GM21423 (cell line): ENCODE data around the gene MKRN1.
"Not testable (repeated sequence)": the region's sequence is repeated elsewhere in the genome, so short reads cannot be mapped to it uniquely, and the experiment has no call there.

ENCODE experiments used
- ATAC-seq: cut with Tn5 transposase; IDR thresholded peaks from one replicate; pipeline ENCODE4 v1.9.1; 2021; ENCODE audit warnings: mild to moderate bottlenecking, moderate library complexity; ENCODE audit not compliant: unreplicated experiment

The MKRN1 gene

DNA sequence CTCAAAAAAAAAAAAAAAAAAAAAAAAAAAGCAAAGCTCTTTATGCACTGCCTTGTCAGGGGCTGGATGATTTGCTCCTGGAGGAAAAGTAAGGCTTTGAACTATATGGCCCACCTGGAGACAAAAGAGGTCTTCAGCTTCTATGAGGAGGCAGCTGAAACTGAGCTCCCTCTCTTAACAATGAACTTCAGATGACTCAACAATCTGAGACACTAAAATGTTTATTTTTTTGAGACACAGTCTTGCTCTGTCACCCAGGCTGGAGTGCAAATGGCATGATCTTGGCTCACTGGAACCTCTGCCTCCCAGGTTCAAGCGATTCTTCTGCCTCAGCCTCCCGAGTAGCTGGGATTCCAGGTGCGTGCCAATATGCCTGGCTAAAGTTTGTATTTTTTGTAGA lies 38.7 kb downstream of the MKRN1 start:
- ATAC-seq, result no peak

DNA sequence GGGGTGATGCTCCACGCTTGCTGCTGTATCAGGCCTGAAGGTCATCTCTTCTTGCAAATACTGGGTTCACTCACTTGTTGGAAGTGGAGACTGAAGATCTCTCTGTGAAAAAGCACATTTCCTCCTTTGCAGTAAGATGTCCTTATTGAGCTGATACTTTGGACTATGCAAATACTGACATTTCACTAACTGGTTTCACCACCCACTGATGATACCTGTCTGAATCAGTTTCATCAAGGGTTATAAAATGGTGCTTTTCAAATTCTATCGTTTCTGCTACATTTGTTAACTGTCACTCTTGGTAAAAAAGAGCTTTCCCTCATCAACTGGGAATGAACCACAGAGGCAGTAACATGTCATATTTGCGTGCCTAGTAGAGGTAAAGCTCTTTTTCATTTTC lies 39.9 kb downstream of the MKRN1 start:
- no peak for ATAC-seq

DNA sequence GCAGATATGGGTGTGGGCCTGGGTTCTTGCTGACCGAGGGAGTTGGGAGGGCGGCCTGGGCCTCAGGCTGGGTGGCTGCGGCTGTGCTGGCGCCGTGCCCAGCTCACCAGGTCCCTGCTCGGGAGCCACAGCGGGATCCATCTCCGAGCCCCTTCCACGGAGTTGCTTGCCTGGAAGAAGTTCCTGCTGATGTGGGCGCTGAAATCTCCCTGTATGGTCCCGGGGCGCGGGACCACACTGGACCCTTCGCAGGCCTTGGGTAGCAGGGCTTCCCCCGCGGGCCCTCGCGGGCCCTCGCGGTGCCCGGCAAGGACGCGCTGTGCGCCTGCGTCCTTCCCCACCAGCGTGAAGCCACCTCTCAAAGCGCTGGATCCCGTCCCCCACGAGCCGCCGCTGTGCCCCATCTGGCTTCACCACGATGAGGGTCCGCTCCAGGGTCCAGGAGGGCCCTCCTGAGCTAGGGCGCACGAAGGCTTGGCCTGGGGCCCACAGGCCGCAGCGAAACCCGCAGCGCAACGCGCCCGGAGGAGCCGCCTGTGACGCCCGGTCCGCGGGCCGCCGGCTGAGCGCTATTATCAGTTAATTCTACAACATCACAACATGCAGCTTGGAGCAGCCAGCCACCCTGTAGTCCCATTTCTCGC lies 43.9 kb downstream of the MKRN1 start:
- no peak for ATAC-seq

DNA sequence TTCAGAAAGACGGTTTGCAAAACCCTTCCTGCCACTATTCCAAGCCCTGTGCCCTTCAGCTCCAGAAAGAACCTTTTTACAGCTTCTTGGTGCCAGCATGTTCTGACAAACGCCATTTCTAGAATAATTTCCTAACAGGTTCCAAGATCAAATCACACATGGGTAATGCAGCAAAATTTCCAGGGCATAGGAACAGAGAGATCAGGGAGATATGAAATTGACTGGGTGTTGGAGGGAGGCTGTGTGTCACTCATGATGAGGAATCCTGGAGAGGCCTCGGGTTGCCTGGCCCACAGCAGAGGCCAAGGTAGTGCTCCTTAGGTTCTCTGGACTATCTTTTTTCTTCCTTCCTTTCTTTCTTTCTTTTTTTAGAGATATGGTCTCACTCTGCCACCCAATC lies 45.9 kb downstream of the MKRN1 start:
- ATAC-seq, result no peak

DNA sequence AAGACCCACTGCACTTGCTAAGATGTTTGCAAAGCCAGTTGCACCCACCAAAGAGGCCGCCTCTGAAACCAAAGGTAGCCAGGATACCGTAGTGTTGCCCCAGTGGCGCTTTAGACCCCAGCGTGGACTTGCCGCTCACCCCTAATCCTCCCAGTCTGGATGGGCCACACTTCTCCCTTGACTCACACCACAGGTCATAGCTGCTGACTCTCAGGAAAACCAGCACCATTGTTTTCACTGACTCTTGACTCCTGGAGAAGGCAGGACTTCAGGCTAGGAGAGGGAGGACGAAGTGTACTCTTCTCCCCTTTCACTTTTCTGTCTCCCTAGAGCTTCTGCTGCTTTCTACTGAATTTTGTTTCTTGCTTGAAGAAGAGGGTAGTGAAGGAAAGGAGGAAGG lies 53.2 kb downstream of the MKRN1 start:
- ATAC-seq, result no peak

DNA sequence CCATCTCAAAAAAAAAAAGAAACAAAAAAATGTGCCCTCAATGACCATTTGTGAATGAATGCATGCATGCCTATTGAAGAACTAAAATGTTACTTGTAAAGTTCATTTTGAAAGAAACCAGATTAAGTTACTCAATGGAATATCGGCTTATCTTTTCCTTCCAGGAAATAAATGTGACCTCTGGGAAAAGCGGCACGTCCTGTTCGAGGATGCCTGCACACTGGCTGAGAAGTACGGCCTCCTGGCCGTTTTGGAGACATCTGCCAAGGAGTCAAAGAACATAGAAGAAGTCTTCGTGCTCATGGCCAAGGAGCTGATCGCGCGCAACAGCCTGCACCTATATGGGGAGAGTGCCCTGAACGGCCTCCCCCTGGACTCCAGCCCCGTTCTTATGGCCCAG lies 53.6 kb downstream of the MKRN1 start:
- ATAC-seq, result no peak

DNA sequence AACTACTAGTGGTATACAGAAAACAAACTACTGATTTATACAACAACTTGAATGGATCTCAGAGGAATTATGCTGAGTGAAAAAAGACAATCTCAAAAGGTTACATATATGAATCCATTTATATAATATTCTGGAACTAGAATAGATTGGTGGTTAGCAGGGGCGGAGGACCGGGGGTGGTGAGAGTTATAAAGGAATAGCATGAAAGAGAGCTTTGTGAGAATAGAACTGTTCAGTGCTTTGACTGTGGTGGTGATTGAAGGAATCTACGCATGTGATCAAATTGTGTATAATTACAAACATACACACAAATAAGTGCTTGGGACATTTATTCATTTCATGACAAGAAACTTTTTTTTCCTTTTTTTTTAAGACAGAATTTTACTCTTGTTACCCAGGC lies 55.8 kb downstream of the MKRN1 start:
- no peak for ATAC-seq

DNA sequence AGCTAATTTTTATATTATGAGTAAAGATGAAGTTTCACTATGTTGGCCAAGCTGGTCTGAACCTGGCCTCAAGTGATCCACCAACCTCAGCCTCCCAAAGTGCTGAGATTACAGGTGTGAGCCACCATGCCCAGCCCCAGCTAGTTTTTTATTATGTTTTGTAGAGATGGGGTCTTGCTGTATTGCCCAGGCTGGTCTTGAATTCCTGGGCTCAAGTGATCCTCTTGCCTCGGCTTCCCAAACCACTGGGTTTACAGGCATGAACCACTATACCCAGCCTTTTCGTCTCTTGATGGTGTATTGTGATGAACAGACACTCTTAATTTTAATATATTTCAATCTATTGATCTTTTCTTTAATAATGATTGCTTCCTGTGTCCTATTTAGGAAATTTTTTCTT lies 57.8 kb downstream of the MKRN1 start:
- no peak for ATAC-seq

DNA sequence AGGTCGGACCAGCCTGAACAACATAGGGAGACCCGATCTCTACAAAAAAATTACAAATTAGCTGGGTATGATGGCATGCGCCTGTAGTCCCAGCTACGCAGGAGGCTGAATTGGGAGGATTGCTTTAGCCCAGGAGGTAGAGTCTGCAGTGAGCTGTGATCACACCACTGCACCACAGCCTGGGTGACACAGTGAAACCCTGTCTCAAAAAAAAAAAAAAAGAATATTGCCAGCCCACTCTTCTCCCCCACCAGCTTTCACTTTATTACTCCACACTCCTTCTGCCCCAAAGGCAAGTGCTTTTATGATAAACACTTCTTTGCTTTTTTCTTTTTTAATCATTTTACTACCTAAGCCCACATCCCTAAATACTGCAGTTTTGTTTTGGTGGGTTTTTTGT lies 60.7 kb downstream of the MKRN1 start:
- ATAC-seq, result no peak

DNA sequence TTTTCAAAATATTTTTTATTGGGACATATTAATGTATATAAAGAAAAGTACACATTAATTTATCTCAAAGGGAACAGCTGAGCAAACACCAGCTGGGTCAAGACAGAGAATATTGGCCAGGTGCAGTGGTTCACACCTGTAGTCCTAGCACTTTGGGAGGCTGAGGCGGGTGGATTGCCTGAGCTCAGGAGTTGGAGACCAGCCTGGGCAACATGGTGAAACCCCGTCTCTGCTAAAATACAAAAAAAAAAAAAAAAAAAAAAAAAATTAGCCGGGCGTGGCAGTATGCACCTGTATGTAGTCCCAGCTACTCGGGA lies 61.2 kb downstream of the MKRN1 start:
- ATAC-seq, result not testable (repeated sequence)

DNA sequence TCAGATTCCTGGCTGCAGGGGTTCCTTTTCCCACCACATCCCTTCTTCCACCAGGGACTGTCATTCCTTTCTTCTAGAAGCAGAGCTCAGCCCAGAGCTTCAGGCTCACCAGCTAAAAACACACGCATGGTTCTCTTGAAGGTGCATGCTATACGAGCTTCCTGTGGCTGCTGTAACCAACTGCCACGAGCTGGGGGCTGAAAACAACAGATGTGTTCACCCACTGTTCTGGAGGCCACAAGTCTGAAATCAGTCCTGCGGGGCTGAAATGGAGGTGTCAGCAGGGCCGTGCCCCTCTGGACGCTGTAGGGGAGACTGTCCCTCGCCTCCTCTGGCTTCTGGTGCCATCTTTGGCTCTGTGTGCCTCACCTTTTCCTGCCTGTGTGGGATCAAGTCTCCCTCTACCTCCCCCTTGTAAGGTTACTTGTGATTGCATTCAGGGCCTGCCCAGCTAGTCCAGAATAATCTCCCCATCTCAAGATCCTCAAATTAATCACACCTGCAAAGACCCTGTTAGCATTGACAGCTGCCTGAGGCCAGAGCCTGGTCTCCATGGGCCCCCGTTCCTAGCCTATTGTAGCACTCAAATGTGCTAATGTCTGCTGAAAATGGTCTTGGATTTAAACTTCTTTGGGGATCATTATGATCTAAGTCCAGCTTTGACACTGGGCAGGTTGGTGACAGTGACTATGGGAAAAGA lies 61.7 kb downstream of the MKRN1 start:
- no peak for ATAC-seq

DNA sequence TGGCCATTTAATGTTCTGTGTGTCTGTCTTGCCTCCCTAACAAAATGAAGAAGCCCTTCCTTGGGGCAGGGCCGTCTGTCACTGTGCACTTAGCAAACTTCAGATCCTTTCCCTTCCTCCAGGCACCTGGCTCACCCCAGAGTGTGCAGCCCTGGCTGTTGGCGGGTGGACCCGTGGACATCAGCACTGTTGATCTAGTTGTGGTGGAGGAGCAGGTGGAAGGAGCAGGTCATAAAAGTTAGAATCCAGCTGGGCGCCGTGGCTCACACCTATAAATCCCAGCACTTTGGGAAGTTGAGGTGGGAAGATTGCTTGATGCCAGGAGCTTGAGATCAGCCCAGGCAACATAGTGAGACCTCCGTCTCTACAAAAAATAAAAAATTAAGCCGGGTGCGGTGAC lies 62.7 kb downstream of the MKRN1 start:
- no peak for ATAC-seq

DNA sequence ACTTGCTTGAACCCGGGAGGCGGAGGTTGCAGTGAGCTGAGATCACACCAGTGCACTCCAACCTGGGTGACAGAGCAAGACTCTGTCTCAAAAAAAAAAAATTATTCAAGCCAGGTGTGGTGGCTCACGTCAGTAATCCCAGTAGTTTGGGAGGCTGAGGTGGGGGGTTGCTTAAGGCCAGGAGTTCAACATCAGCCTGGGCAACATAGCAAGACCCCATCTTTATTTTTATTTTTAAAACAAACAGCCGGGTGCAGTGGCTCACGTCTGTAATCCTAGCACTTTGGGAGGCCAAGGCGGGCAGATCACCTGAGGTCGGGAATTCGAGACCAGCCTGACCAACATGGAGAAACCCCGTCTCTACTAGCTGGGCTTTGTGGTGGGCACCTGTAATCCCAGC lies 63.5 kb downstream of the MKRN1 start:
- not testable (repeated sequence) for ATAC-seq

DNA sequence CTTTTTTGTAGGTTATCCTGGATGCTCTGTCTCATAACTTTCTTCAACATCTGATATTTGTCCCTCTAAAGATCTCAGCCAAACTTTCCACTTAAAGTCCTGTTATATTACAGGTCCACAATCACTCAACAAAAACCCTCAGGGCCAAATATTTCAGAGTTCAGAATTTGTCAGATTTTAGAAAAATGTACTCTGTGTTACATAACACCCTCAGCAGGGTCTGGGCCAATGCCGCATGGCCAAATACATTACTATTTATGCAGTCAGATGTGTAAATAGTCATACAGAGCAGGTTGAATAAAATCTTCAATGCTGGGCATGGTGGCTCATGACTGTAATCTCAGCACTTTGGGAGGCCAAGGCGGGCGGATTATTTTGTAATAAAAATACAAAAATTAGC lies 63.9 kb downstream of the MKRN1 start:
- ATAC-seq, result no peak

DNA sequence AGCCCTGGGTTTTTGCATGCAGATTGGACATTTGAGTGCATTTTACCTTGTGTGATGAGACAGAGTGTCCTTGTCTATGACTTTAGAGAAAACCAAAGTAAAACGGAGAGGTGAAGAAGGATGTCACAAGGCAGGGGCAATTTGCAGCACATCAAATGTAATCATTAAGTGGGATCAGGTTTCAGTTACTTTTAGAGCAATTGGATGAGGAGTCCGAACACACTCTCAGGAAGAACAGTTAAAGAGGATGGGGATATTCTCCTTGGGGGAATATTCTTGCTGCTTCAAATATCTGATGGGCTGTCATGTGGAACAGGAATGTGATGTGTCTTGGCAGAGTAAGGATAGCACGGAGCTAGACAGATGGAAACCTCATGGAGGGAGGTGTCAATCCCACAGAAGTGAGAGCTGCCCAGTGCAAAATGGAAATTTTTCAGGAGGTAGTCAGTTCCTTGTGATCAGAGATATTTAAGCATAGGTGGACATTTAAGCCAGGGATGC lies 74.7 kb downstream of the MKRN1 start:
- no peak for ATAC-seq

DNA sequence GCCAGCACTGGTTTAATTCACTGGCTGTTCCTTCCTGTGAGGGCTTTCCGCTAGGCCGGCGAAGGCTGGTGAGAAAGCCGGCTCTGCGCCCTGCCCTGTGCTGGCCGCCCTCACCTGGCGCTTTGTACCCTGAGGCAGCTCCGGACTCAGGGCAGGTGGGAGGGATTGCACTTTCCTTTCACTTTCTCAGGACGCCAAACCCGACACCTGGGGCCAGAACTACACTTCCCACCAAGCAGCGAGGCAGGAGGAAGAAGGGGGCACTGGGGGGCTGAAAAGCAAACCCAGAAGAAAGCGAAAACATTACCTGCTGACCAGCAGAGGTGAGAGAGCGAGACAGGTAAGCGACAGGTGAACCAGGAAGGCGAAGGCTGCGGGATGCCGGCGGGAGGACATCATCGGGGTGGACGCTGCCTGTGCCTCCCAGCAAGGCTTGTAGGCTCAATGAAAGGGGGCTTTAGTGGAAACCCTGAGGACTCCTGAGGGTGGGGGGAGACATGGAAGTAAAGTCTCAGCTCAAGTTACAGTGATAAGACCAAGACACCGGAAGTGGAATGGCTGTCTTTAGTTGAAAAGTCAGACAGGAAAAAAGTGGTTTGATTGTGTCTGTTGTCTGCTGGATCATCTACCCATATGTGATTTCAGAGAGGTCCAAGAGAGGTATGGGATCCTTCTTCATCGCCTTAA lies 75.3 kb downstream of the MKRN1 start, which contains the start of gene RAB19:
Gene RAB19, plus strand, starts transcription at position 181 of the 687 bp plus-strand sequence. CDS start 3,589 bp downstream, outside the sequence.
- ATAC-seq, result peak; percentile 60
